GM12878 (cell line): ENCODE data around the gene FKBP7. TPM values are rescaled to one million over a fixed set of nuclear protein-coding genes. Genes with fewer than 3 reads are reported as not detected.
A peak's percentile ranks its signal among the peaks of the same experiment; 100 is the strongest.

Experiments used
- IRF3 ChIP-seq: fragments of 450-650 bp; IDR thresholded peaks from 2 replicates; pipeline ENCODE4 v1.6.1; 2014; ENCODE audit warnings: mild to moderate bottlenecking
- NFYB ChIP-seq: IDR thresholded peaks from 2 replicates; pipeline ENCODE4 v1.6.1; 2011; ENCODE audit warnings: low read depth, mild to moderate bottlenecking, low read length, improper control_type of control experiment, moderate library complexity; ENCODE audit not compliant: insufficient read depth
- PKNOX1 ChIP-seq: fragments of 450-650 bp; IDR thresholded peaks from 2 replicates; pipeline ENCODE4 v1.6.1; 2016; ENCODE audit warnings: mild to moderate bottlenecking
- PML ChIP-seq: IDR thresholded peaks from 2 replicates; pipeline ENCODE4 v1.6.1; 2012; ENCODE audit warnings: low read length, inconsistent platforms
- PRDM15 ChIP-seq: fragments of 450-650 bp; formaldehyde crosslinking; IDR thresholded peaks from 2 replicates; pipeline ENCODE4 v1.4.0; 2020; ENCODE audit warnings: mild to moderate bottlenecking, moderate library complexity
- SIX5 ChIP-seq: IDR thresholded peaks from 2 replicates; pipeline ENCODE4 v1.6.1; 2011; ENCODE audit warnings: mild to moderate bottlenecking, low read depth, low read length, moderate library complexity; ENCODE audit not compliant: severe bottlenecking
- SRF ChIP-seq, 2 experiments: IDR thresholded peaks; 2 replicates each; pipeline ENCODE4 v1.6.1; 2011; ENCODE audit warnings: low read depth in 2 of 2, low read length in 2 of 2, mild to moderate bottlenecking in 1 of 2, moderate library complexity in 1 of 2
- STAT1 ChIP-seq: fragments of 450-650 bp; conservative IDR thresholded peaks from 2 replicates; pipeline ENCODE4 v1.6.1; 2014; ENCODE audit warnings: antibody characterized with exemption, mild to moderate bottlenecking
- SUZ12 ChIP-seq: fragments of 200-600 bp; sonication (generic); IDR thresholded peaks from one replicate; pipeline ENCODE4 v1.6.1; 2018; ENCODE audit warnings: antibody characterized with exemption, mild to moderate bottlenecking; ENCODE audit not compliant: unreplicated experiment
- TCF12 ChIP-seq: IDR thresholded peaks from 2 replicates; pipeline ENCODE4 v1.6.1; 2011; ENCODE audit warnings: low read depth, mild to moderate bottlenecking, low read length
- ZBTB11 ChIP-seq: fragments of 450-650 bp; formaldehyde crosslinking; IDR thresholded peaks from 2 replicates; pipeline ENCODE4 v1.5.0; 2022; ENCODE audit warnings: mild to moderate bottlenecking, missing genetic modification characterization
- ZBTB4 ChIP-seq: fragments of 450-650 bp; formaldehyde crosslinking; IDR thresholded peaks from 2 replicates; pipeline ENCODE4 v1.4.0; 2022; ENCODE audit warnings: mild to moderate bottlenecking, moderate library complexity
- ZNF217 ChIP-seq: fragments of 450-650 bp; IDR thresholded peaks from 2 replicates; pipeline ENCODE4 v1.6.1; 2017; ENCODE audit warnings: antibody characterized with exemption, mild to moderate bottlenecking
- polyA plus RNA-seq, 11 experiments: library from polyadenylated mRNA; depleted of rRNA in 4 of 11; unstranded in 6 of 11; stranded (reverse) in 5 of 11; fragments of >200 nt; fragmentation: Nextera tagmentation in 4 of 11; fragmentation: Illumina TruSeq in 1 of 11; extraction: Ambion mirVana in 4 of 11; extraction: Trizol in 1 of 11; gene quantifications; 1 replicate in 1 of 11; 2 replicates in 10 of 11; pipeline versions ENCODE4 v1.2.1 to v1.2.3, GENCODE V29; 2011 to 2016; ENCODE audit warnings: inconsistent platforms in 2 of 11, missing spikeins in 2 of 11, low read depth in 1 of 11
- total RNA-seq, 4 experiments: library from RNA; depleted of rRNA in 3 of 4; stranded (reverse); fragments of >200 nt in 3 of 4; fragmentation: Illumina TruSeq in 1 of 4; extraction: Trizol in 1 of 4; gene quantifications; 2 replicates each; pipeline versions ENCODE4 v1.2.1 to v1.2.3, GENCODE V29; 2013 to 2021

The FKBP7 gene
- total and polyA plus RNA-seq, 10 of the 15 experiments (the other 5 are each of a cell fraction or from before 2014, with no cell fraction given), result 5.6 to 16.7 (median 12.5) TPM

- TF ChIP-seq PKNOX1, result peak; percentile 44; the same call in 1 of the 2 replicates
- TF ChIP-seq ZBTB11 (CRISPR knock-in tag), result no peak
- TF ChIP-seq TCF12, result 0 out of 2 replicates have a peak, but pooled peaks have one; percentile 24
- TF ChIP-seq STAT1, result no peak; the same call in 1 of the 2 replicates
- no peak for TF ChIP-seq ZBTB4
- TF ChIP-seq PRDM15 (CRISPR knock-in tag), result 0 out of 2 replicates have a peak, but pooled peaks have one; percentile 27
- TF ChIP-seq SRF (IDR thresholded peaks at IDR 0.05; ENCODE audit: low read depth in 2 of 2, low read length in 2 of 2), result no peak
- TF ChIP-seq ZNF217, result peak; percentile 70; the same call in 1 of the 2 replicates
- TF ChIP-seq NFYB, result no peak
- TF ChIP-seq IRF3, result no peak
- TF ChIP-seq SIX5, result no peak
- TF ChIP-seq SUZ12, result no peak
- peak; percentile 58 for TF ChIP-seq PML
These were observed 27.4 kb downstream of the FKBP7 start, which contains the start of the genes PJVK and PRKRA (continued) for GRCh38 chr2:178450774-178451525.
